HG03439 (cell line): ENCODE results near the gene FMNL2.
"Not testable (repeated sequence)": the region's sequence is repeated elsewhere in the genome, so short reads cannot be mapped to it uniquely, and the experiment has no call there.

Experiments used
- ATAC-seq: cut with Tn5 transposase; IDR thresholded peaks from one replicate; pipeline ENCODE4 v1.9.1; 2021; ENCODE audit warnings: mild to moderate bottlenecking, moderate library complexity; ENCODE audit not compliant: unreplicated experiment

The FMNL2 gene

GRCh38 chr2:152513029-152513428, 178.1 kb downstream of the FMNL2 start:
- no peak for ATAC-seq

- ATAC-seq: no peak
Measured at GRCh38 chr2:152513681-152514080, 178.7 kb downstream of the FMNL2 start.

DNA sequence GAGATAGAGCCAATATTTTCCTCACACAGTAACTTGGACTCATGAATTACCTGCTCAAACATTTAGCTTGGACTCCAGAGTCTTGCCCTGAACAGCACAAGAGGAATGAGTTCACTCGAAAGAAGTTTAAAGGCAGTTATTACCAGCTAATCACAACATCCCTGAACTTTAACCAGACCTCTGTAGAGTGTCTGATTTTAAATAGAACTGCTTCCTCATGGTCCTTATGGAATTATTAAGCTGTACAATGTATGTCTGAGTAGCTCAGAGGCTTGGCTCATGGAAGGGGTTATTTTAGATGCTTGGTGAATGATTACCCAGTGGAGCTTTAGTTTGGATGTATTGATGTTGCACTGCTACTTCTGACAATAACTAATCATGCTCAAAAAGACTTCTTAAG, 183.1 kb downstream of the FMNL2 start:
- no peak for ATAC-seq

DNA sequence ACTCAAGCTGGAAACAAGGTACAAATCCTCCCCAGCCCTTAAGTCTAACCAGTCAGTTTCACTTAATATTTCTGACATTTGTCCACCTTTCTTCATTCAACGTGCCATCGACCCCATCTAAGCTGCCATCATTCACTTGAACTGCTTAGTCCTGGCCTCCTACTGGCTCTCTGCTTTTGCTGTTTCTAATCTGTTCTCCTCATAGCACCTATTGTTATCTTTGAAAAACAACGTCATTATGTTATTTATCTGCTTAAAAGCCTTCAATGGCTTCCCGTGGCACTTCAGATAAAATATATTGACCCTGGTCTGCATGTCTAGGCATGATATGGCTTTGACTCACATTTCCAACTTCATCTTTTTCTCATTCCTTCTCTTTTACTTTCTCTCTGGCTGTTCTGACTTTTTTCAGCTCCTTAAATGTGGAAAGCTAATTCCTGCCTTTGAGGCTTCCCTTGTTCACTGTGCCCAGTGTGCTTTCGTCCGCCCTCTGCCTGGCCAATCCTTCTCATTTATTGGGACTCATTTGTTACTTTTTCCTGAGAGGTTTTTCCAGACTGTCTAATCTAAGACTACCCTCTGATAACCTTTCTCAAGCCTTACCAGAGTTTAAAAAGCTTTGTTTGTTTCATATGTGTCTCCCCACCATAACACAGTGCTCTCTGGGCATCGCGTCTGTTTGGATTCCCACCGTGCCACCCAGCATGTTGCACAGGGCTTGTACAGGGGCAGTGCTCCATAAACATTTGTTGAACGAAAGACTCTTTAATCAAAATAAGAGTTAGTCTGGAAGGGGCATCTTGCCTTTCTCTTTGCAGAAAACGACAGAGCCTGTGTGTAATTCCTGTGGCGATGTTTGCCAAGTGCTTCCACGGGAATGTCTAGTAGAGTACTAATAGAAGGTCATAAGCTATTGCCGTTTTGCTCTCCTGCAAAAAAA, 183.9 kb downstream of the FMNL2 start:
- ATAC-seq: no peak

GRCh38 chr2:152519581-152519952, 184.6 kb downstream of the FMNL2 start:
- ATAC-seq: no peak

GRCh38 chr2:152520759-152521158, 185.8 kb downstream of the FMNL2 start:
- no peak for ATAC-seq

- not testable (repeated sequence) for ATAC-seq
Measured at GRCh38 chr2:152522446-152522845, 187.5 kb downstream of the FMNL2 start.

GRCh38 chr2:152523091-152523490, 188.1 kb downstream of the FMNL2 start:
- ATAC-seq: no peak

GRCh38 chr2:152525277-152525838, 190.4 kb downstream of the FMNL2 start:
- no peak for ATAC-seq

DNA sequence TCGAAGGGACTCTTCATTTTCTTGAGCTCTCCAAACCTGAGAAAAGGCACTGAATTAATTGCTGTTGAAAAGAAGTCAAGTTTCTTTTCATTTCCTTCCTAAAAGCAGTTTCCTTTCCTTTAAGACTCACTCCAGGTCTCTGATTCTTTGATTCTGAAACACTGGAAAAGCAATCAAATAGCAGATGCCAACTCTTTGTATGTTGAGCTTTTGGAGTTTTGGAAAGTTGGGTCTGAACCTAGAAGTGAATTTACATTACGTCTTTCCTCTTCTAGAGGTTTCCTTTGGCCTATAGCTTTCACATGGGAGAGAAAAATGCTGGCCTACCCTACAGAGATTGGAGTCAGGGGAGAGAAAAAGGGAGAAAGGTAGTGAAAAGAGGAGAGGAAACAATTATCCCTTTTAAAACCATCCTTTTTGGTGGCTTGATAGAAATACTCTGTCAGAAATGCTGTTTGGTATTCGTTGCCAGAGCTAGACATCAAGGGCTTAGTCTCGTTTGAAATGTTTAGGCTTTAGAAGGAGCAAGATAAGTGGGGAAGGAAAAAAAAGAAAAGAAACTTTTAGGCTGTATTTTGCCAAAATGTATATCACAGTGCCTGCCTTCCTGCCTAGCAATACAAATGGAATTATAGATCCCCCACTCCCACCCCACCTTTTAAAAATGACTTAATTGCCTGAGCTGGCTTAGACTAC, 194.6 kb downstream of the FMNL2 start:
- no peak for ATAC-seq

DNA sequence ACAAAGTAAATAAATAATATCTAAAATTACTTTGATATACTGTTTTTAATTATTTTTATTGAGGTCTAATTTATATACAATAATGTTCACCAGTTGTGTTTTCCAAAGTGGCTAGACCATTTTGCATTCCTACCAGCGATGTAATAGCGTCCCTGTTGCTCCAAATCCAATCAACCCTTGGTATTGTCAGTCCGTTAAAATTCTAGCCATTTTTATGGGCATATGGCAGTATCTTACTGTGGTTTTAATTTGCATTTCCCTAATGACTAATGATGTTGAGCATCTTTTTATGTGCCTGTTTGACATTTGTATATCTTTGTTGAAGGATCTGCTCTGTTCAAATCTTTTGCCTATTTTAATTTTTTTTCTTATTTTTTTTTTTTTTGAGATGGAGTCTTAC, 197.3 kb downstream of the FMNL2 start:
- ATAC-seq: no peak

DNA sequence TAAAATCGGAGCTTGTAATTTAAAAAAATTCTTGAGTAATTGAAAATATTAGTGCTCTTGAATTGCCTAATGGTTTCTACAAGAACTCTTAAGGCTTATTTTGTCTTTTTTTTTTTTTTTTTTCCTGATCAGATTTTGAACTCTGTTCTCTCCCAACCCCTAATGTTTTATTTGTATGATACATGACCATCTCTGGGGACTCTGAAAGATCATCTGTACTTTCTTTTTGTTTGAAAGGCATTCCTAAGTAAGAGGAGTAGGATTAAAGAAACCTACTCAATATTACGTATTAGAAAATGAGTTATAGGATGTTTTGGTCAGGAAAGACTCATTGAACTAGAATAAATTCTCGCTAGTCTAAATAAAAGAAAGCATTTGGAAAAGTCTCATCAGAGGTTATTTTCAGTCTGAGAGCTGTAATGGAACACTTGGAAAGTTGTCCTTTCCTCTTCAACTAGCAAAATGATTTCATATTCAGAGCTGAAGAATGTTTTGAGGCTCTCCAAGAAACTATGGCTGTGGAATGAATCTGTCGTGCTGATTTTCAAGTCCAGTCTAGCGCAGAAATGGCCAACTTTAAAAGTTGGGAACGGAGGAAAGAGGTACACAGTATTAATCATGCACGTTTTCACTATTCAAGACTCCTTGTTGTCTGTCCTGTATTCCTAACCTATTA, 199.6 kb downstream of the FMNL2 start:
- ATAC-seq: no peak

GRCh38 chr2:152537081-152537651, 202.2 kb downstream of the FMNL2 start:
- no peak for ATAC-seq

GRCh38 chr2:152539424-152539823, 204.4 kb downstream of the FMNL2 start:
- no peak for ATAC-seq

GRCh38 chr2:152541712-152542111, 206.7 kb downstream of the FMNL2 start:
- no peak for ATAC-seq

DNA sequence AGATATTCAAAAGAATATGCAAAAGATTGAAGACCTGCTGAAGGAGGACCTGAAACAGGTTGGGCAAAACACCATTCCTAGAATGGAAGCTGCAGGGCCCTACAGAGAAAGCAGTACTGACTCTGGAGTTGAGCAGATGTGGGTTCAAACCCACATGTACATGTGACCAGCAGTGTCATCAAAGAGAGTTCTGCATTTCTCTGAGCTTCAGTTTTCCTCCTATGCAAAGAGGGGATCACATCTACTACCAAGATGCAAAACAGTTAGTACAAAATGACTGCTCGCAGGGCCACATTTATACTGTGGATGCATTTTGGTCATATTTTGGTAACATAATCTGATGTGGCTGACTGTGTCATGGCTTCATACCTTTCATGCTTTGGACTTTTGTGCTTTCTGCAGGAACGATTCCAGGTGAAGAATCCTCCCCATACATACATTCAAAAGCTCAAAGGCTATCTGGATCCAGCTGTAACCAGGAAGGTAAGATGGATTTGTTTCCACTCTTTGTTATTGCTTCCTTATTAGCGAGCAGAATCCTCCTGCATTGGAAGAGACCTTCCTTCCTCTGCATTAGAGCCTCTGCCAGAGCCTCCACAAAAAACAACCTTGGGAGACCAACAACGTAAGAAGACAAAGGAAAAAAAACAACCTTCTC, 207.5 kb downstream of the FMNL2 start:
- ATAC-seq: no peak

DNA sequence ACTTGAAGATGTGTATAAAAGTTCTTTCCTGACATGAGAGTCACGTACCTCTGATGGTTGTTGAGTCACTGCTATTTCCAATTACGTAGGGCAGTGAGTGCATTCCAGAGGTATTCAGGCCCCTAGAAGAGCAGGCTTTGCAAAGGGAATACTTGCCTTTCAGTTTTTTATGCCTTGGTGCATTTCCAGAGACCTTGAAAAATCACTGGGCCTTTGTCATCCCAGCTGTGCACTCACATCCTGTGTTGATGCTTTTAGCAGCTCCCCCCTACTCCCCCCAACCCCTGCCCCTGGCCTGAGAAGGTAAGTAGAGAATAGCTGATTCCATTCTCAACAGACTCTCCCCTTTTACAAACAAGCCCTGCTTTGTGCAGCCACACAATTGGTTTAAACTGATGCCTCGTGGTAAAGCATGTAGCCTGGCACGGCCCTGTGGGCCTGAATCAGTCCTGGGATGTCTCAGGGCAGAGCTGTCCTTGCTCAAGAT, 208.1 kb downstream of the FMNL2 start:
- no peak for ATAC-seq

- no peak for ATAC-seq
Measured at GRCh38 chr2:152543717-152544116, 208.7 kb downstream of the FMNL2 start.

GRCh38 chr2:152544638-152545037, 209.7 kb downstream of the FMNL2 start:
- no peak for ATAC-seq

- ATAC-seq: no peak
Measured at GRCh38 chr2:152546230-152546837, 211.4 kb downstream of the FMNL2 start.
